HT1080 (cell line): ENCODE data around the gene ACIN1. TPM values are rescaled to one million over a fixed set of nuclear protein-coding genes. Genes with fewer than 3 reads are reported as not detected.
"Not testable (repeated sequence)": the region's sequence is repeated elsewhere in the genome, so short reads cannot be mapped to it uniquely, and the experiment has no call there.

ENCODE experiments used
- DNase-seq: peaks from one replicate; pipeline ENCODE4 v3.0.0-alpha.2; 2015; ENCODE audit warnings: low read depth
- total RNA-seq: library from RNA; depleted of rRNA; stranded (reverse); fragments of >200 nt; shearing (Covaris generic); gene quantifications from 2 replicates; pipeline ENCODE4 v1.2.3, GENCODE V29; 2014; rRNA removed

The ACIN1 gene
- total RNA-seq, 1 experiment from 2014 or later, result 89.7 TPM

DNA sequence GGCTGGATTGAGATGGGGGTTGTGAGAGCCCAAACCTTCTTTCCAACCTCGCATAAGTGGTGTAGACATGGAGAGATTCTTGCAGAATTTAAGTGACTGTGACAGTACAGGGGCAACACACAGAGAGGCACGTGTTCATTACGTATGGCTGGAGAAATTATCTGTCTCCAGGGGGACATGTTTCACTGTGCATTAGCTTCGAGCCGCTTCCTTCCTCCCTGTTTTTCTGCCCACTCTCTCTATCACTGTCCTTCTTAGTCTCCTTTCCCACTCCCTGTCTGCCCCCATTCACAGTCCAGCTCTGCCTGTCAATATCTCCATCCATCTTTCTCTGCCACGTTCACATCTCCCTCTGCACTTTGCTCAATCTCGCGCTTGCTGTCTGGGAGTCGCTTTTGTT is 73.5 kb downstream of the ACIN1 start:
- no peak for DNase-seq

DNA sequence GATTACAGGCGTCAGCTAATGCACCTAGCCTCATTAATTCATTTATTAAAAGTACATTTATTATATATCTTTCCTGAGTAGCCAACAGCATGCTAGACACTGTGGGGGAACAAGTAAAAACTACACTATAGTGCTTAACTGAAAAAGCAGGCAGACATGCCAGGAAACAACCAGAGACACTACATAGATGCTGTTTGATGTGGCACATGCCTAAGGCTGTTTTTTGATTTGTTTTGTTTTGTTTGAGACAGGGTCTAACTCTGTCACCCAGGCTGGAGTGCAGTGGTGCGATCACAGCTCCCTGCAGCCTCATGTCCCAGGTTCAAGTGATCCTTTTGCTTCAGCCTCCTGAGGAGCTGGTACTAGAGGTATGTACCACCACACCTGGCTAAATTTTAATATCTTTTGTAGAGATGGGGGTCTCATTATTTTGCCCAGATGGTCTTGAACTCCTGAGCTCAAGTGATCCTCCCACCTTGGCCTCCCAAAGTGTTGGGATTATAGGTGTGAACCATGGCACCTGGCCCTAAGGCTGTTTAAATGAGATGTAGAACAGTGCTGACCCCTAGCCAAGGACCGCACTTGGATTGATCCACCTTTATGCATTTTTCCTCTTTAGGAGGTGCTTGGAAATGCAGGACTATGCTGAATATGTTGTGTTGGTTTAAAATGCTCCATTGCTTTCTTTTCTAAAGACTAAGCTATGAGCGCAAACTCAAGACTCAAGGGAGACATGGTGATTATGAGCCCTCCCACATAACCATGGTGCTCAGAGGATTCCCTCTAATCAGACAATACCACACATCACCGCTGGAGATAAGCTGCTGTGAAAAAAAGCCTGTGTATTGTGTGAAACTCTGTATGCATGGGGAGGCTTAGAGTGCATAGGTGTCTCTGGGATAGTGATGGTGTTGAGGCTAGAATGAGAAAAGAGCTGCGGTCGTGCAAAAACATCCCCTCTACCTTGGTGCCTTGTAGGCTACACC is 74.5 kb downstream of the ACIN1 start:
- no peak for DNase-seq

DNA sequence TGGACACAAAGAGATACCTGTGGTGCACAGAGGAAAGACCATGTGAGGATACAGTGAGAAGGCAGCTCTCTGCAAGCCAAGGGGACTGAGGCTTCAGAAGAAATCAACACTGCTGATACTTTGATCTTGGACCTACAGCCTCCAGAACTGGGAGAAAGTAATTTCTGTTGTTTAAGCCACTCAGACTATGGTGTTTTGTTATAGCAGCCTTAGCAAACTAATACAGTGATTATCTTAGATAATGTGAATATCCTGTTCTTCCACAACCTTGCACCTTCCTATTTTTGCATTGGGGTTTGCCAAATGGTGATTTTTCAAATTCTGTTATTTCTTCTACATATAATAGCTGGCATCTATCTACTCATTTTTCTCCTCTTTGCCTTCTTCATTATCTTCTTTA is 76.8 kb downstream of the ACIN1 start:
- no peak for DNase-seq

DNA sequence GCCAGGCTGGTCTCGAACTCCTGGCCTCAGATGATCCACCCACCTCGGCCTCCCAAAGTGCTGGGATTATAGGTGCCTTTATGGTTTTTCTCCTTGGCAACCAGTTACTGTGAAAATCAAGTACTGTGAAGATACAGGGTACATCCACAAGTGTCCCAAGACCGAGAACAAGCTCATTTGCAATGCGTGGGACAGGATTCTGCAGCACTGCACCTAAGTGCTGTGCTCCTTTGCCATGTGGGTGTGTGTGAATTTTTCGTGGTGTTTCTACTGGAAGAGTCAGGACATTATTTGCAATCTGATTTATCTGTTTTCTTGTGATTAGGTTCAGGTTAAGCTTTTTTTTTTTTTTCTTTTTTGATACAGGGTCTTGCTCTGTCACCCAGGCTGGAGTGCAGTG is 77.8 kb downstream of the ACIN1 start:
- no peak for DNase-seq

DNA sequence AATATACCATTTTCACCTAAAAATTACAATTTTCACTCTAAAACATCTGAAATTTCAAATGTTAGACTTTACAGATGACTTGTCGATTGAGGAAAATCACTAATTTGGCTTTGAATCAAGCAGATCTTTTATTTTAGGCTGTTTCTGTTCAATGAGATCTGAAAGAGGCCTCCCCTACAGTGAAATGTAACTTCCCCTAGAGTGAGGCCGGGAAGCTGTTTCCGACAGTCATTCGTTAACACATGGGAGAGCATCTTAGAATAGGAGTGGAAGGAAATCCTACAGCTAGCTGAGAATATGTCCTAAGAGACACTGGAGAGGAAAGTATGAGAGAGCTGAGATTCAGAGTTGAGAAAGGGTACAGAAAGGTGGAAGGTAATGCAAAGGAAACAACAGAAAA is 79.3 kb downstream of the ACIN1 start:
- DNase-seq, result no peak

DNA sequence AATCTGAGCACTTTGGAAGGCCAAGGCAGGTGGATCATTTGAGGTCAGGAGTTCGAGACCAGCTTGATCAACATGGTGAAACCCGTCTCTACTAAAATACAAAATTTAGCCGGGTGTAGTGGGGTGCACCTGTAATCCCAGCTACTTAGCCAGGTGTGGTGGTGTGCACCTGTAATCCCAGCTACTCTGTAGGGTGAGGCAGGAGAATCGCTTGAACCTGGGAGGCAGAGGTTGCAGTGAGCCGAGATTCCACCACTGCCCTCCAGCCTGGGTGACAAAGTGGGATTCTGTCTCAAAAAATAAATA is 81.2 kb downstream of the ACIN1 start:
- DNase-seq, result not testable (repeated sequence)

DNA sequence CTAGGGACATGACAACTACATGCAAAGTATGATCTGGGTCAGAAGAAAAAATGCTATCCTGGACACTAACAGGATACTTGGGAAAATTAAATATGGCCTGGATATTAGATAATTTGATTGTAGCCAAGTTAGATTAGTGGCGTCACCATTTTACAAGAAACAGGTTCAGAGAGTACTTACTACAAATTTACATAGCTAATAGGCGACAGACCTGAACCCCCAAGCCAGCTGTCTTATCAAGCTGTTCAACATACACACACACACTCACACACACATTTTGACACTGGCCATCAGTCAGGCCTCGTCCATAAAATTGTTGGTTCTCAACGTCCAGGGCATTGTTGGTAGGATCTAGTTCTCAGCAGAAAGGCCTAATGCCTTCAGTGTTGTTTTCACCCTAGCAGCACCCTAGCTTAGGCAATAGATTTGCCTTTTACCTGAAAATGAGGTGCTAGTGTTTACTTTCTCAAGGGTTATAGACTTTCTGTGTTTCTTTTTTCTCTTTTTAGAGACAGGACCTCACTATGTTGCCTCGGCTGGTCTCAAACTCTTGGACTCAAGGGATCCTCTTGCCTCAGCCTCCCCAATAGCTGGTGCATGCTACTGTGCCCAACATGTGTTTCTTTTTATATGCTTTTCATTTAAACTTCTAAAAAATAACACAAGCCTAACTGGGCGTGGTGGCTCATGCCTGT is 81.7 kb downstream of the ACIN1 start:
- no peak for DNase-seq

DNA sequence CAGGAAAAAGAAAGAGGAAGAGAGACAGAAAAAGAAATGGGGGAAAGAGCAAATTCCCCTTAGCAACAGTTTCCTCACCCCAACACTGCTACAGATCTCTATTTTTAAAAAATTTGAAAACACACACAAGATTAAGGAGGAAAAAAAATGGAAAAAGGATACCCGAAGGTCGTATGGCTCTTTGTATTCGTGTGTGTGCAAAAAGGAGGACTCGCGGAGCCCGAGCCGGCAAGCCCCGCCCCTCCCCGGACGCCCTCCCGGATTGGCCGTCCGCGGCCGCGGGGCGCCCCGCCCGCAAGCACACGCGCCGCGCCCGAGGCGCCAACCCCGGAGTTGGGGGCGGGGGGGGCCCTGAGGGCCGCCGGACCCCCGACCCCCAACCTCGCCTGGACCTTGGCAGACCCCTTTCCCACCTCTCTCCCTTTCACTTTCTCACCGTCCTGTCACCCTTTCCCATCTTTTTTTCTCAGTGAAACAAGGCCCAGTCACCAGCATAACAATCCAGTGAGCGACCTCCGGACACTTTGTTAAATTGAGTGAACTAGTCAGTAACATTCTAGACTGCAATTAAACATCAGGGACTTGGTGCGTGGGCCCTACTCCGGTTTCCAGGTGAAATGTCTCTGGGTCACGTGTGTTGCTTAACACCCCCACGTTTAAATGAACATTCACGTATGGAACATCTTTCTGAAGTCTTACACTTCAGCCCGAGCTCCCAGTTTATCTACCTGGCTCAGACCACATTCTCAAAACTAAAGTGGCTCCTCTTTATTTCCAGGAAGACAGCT is 84.8 kb downstream of the ACIN1 start, which contains the start of gene C14orf93:
TSS of gene C14orf93 (minus strand) at position 205 of the 788 bp plus-strand sequence. CDS start 11,120 bp downstream, outside the sequence.
- DNase-seq, result peak; percentile 78

DNA sequence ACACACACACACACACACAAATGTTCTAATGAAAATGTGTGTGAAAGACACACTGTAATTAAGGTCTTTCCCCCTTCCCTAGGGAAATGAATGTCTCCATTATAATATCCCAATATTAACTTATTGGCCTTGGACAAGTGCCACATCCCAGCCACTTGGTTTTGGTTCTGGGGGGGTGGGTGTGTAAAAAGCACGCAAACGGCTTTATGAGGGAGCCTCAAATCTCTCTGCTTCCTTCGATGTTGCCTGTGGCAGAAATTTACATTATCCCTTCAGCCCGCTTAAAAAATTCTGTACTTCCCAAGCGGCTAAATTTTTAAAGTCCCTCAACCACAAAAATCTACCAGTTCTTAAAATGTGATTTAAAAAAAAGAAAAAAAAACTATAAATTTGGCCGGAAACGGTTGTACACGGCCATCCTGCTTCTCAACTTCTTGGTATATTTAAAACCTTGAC is 85.4 kb downstream of the ACIN1 start:
- no peak for DNase-seq

DNA sequence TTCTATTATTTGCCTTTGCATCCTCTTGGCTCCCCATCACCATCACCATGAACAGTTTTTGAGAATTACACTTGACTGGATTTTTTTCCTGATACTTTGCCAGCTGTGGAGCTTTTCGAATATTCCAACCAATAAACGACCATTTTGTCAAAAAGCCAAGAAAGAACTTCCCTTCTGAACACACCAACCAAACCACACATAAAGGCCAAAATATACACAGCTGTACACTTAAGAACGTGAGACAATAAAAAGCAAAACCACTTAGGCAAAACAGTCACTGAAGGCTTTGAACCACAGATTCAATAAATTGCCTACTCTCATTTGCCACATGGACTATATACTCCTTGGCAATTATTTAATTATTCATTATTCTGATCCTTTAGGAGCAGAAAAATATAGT is 86.1 kb downstream of the ACIN1 start:
- peak; percentile 22 for DNase-seq

Other genes with a start within 250 kb of the ACIN1 start
- 65.5 and 86.0 TPM in 2 replicates for gene LRP10, start 223.4 kb downstream of the ACIN1 start, total RNA-seq
- gene REM2, start 211.9 kb downstream of the ACIN1 start, total RNA-seq, result not detected in 2 replicates
- 34.0 and 38.1 TPM in 2 replicates for gene RBM23, start 176.0 kb downstream of the ACIN1 start, total RNA-seq
- 127 TPM in 2 replicates for gene PRMT5, start 165.8 kb downstream of the ACIN1 start, total RNA-seq
- 55.6 and 70.9 TPM in 2 replicates for gene HAUS4, start 138.0 kb downstream of the ACIN1 start, total RNA-seq
- gene AJUBA, start 112.6 kb downstream of the ACIN1 start, total RNA-seq, result 89.2 and 89.8 TPM in 2 replicates
- gene C14orf93, start 85.0 kb downstream of the ACIN1 start, total RNA-seq, result 4.6 and 7.4 TPM in 2 replicates
- gene PSMB5, start 60.2 kb downstream of the ACIN1 start, total RNA-seq, result 335 and 366 TPM in 2 replicates
- 0.10 TPM in 1 of 2 replicates, not detected in the other for gene PSMB11, start 52.9 kb downstream of the ACIN1 start, total RNA-seq
- gene CDH24, start 37.6 kb downstream of the ACIN1 start, total RNA-seq, result 15.3 and 18.2 TPM in 2 replicates
- 82.8 and 89.1 TPM in 2 replicates for gene C14orf119, start 369 bp upstream of the ACIN1 start, total RNA-seq
- not detected in 2 replicates for gene CIROP, start 9.9 kb upstream of the ACIN1 start, total RNA-seq
- gene CEBPE, start 24.1 kb upstream of the ACIN1 start, total RNA-seq, result 0.13 TPM in 1 of 2 replicates, not detected in the other
- 0.06 and 0.50 TPM in 2 replicates for gene SLC7A8, start 88.5 kb upstream of the ACIN1 start, total RNA-seq
- gene RNF212B, start 142.8 kb upstream of the ACIN1 start, total RNA-seq, result not detected in 2 replicates
- 2.3 and 3.3 TPM in 2 replicates for gene HOMEZ, start 191.0 kb upstream of the ACIN1 start, total RNA-seq
- 3.2 and 4.0 TPM in 2 replicates for gene PPP1R3E, start 207.7 kb upstream of the ACIN1 start, total RNA-seq
- 14.0 and 16.5 TPM in 2 replicates for gene BCL2L2, start 211.7 kb upstream of the ACIN1 start, total RNA-seq
- gene PABPN1, start 226.3 kb upstream of the ACIN1 start, total RNA-seq, result 129 and 147 TPM in 2 replicates